ENCODE data around the gene MMP15.
"Not testable (repeated sequence)": the region's sequence is repeated elsewhere in the genome, so short reads cannot be mapped to it uniquely, and the experiment has no call there.

Gene MMP15

GRCh38 chr16:58086381-58087208 is 61.0 kb downstream of the MMP15 start:
- DNase-seq (ENCODE audit: low spot score), result no peak

GRCh38 chr16:58087209-58087913 is 61.8 kb downstream of the MMP15 start:
- no peak for DNase-seq (ENCODE audit: low spot score)

DNA sequence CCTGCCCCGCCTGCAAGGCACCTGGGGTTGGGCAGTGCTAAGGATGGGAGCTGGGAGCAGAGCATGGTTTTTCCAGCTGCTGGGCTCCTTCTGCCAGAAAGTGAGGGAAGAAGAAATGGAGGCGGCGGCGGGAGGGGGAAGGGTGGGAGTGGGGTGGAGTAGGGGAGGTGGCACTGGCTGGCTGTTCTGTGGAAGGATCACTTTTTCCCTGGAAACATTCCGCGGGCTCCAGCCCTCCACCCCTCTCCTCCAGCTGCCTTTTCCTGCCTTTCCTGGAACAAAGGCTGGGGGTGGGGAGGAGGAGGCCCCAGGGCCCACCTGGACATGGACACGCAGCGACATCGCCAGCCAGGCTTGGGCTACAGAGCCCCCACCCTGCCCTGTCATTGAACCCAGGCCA is 62.5 kb downstream of the MMP15 start:
- DNase-seq (ENCODE audit: low spot score), result no peak

DNA sequence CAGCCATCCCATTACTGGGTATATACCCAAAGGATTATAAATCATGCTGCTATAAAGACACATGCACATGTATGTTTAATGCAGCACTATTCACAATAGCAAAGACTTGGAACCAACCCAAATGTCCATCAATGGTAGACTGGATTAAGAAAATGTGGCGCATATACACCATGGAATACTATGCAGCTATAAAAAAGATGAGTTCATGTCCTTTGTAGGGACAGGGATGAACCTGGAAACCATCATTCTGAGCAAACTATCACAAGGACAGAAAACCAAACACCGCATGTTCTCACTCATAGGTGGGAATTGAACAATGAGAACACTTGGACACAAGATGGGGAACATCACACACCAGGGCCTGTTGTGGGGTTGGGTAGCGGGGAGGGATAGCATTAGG is 64.8 kb downstream of the MMP15 start:
- DNase-seq (ENCODE audit: low spot score), result not testable (repeated sequence)

- no peak for DNase-seq (ENCODE audit: low spot score)
Measured at GRCh38 chr16:58094026-58094425, 68.5 kb downstream of the MMP15 start.

GRCh38 chr16:58094791-58095574 is 69.4 kb downstream of the MMP15 start:
- no peak for DNase-seq (ENCODE audit: low spot score)

GRCh38 chr16:58095575-58095960 is 70.0 kb downstream of the MMP15 start:
- DNase-seq (ENCODE audit: low spot score), result not testable (repeated sequence)

DNA sequence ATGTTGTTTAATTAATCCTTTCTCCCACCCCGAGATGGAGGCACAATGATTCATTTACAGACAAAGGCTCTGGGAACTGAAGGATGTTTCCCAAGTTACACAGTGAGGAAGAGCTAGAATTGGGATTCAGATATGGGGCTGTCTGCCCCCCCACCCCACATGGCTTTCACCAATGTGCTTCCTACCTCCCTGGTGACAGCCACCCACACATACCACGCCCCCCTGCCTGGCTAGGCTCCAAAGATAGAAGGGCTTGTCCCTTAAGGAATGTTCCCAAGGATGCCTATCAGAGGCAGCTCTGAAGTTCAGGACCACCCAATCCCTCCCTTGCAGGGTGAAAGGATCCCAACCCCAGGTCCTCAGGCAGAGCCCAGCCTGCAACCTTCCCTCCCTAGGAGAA is 70.7 kb downstream of the MMP15 start:
- no peak for DNase-seq (ENCODE audit: low spot score)
